IPS DF 4.7 (cell line): ENCODE data around the gene PARD3.
"Not testable (repeated sequence)": the region's sequence is repeated elsewhere in the genome, so short reads cannot be mapped to it uniquely, and the experiment has no call there.

Experiments
- DNase-seq: peaks from one replicate; pipeline ENCODE4 v3.0.0-alpha.2; 2013; ENCODE audit warnings: low spot score; ENCODE audit errors: extremely low read depth

Gene PARD3

DNA sequence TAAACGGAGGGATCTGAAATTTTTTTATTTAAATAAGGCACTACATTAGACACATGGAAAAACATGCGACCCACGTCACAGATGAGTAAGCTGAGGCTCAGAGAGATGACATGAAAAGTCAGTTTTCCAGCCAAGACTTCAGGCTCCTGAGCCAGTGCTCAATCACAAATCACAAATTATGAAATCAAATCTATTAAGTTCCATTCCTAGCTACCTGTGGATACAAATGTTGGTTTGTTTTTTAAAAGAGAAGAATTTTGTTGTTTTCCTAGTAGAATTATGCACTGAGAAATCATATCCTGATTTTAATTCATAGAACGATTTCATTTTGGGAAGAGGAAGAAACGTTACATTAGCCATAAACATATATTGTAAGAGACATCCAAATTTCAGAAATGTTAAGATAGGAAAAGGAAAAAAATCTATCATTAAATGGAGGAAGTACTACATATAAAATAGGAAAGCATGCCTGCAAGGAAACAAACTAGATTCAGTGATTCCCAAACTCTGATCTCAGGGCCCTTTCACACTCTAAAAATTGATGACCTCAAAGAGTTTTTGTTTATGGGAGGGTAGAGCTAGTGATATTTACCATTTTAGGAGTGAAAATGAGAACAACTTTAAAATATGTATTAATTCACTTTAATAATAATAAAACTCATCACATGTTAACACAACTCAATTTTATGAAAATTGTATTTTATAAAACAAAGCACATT lies 340.4 kb downstream of the PARD3 start:
- no peak for DNase-seq

- DNase-seq, result no peak
These were observed 341.1 kb downstream of the PARD3 start for GRCh38 chr10:34474009-34474376.

DNA sequence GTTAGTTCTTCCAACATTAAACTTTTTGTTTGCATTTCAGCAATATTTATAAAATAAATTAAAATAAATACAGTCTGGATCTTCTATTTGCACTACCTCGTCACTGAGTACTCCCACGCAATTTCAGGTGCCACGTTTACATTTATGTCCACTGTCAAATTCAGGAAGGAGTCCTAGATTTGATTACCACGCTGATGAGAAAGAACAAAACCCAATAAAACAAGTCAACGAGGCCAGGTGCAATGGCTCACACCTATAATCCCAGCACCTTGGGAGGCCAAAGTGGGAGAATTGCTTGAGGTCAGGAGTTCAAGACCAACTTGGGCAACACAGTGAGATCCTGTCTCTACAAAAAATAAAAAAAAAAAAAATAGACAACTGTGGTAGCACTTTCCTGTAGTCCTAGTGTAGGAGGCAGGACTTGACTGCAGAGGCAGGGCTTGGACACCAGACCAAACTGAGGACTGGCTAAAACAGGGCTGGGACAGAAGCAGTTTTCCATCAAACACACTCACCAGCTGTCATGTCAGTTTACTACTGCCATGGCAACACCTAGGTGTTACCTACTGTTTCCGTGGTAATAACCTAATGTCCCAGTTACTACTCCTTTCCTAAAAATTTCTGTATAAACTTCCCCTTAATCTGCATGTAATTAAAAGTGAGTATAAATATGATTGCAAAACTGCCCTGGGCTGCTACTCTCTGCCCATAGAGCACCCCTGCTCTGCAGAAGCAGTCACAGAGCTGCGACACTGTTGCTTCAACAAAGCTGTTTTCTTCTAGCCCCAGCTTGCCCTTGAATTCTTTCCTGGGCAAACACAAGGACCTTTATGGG lies 341.7 kb downstream of the PARD3 start:
- no peak for DNase-seq

DNA sequence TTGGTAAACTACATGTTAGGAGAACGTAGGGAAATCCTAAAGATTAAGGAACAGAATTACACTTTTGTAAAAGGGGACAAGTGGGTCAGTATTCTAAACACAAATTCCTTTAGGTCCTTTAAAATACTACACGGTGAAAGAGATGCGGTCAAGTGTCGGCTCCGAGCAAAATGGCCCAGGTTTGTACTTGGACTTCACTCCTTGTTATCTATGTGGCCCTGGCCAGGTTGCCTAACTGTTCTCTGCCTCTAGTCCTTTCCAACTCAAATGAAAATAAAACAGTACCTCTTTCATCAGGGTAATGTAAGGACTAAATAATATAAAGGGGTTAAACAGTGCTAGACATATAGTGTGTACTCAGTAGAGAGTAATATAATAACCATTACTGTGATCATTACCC lies 344.8 kb downstream of the PARD3 start:
- no peak for DNase-seq

GRCh38 chr10:34469446-34469845 lies 345.6 kb downstream of the PARD3 start:
- DNase-seq, result no peak

GRCh38 chr10:34467902-34468301 lies 347.2 kb downstream of the PARD3 start:
- no peak for DNase-seq

- DNase-seq, result no peak
These were observed 347.7 kb downstream of the PARD3 start for GRCh38 chr10:34467364-34467763.

DNA sequence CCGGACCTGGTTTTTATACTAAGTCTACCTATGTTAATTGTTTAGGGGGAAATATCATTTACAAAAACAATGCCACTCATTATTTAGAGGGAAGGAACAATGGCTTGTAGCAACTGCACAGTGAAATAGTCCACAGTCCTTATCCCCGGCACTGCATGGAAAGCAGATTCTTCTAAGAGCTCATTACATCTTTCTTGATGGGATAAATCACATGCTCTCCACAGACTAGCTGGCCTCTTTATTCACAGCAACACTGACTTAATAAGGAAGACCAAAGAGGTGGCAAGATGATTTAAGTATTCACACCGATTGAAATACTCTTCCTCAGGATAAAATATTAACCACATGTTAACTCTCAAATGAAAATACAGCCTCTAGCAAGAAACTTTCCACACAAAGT lies 349.4 kb downstream of the PARD3 start:
- no peak for DNase-seq

GRCh38 chr10:34464591-34464990 lies 350.5 kb downstream of the PARD3 start:
- no peak for DNase-seq

DNA sequence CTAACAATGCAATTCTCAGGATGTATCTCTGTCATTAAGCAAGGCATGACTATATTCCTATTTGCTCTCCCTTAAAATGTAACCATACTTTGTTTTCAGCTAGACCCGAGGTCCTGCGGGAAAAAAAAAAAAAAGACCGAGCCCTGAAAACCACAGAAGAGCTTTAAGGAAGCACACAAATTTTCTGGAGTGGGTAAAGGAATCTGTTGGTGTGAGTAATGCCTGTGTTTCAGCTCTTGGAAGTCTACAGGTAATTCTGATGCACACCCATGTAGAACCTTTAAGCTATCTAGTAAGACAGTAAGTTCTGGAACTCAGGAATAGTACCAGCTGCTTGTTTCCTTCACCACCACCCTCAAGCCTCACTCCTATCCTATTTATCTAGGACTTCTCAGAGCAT lies 351.1 kb downstream of the PARD3 start:
- no peak for DNase-seq

DNA sequence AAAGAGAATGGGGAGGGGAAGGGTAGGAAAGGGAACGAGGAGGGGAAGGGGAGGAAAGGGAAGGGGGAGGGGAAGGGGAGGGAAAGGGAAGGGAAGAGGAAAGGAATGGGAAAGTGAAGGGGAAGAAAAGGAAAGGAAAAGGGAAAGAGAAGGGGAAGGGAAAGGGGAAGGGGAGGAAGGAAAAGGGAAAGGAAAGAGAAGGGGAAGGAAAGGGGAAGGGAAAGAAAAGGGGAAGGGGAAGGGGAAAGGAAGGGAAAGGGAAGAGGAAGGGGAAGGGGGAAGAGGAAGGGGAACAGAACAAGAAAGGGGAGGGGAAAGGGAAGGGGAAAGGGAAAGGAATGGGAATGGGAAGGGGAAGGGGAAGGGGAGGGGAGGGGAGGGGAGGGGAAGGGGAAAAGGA lies 352.1 kb downstream of the PARD3 start:
- no peak for DNase-seq

DNA sequence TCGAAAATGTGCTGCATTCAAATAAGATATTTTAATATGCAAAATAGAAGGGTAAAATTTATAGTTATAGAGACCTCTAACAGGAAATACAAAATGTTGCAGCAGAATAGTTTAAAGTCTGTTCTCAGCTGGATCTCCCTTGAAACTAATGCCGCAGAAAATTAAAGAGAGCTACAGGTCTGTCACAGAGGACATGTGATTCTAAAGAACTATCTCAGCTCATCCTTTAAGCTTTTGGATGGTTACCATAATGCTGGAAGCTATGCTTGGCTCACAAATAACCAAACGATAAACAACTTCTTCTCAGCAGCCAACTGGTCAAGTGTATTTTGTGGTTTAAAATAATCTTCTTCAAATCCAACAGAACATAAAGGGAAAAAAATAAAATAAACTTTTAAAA lies 353.0 kb downstream of the PARD3 start:
- DNase-seq, result no peak

DNA sequence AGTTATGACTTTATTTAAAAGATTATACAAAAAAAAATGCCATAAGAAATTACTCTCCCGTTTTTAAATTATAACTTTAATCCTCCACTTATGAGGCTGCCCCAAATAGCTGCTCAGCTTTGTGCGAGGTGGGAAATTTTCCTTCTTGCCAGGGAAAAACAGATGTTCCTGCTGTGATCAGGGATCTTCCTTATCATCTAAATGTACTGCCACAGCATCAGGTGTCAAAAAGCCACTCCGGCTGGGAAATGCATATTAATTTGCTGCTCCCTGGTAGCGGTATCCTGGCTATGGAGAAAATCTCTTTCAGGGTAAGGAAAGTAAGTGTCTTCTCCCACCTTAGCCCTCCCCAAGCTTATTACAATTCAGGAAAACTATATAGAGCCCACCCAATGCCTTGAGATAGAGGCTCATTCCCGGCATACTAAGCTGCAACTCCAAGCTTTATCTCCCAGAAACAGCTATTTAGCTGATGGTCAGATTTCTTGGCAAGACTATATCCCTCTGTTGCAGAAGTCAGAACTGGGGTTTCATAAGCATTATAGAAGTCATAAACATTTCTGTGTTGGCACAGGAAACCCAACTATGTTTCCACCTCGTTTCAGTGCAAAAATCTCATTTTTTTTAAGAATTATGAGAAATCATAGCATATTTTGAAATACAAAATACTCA lies 360.4 kb downstream of the PARD3 start:
- DNase-seq, result no peak

- DNase-seq, result no peak
These were observed 365.3 kb downstream of the PARD3 start for GRCh38 chr10:34449836-34450235.

GRCh38 chr10:34446049-34446448 lies 369.0 kb downstream of the PARD3 start:
- DNase-seq, result no peak

DNA sequence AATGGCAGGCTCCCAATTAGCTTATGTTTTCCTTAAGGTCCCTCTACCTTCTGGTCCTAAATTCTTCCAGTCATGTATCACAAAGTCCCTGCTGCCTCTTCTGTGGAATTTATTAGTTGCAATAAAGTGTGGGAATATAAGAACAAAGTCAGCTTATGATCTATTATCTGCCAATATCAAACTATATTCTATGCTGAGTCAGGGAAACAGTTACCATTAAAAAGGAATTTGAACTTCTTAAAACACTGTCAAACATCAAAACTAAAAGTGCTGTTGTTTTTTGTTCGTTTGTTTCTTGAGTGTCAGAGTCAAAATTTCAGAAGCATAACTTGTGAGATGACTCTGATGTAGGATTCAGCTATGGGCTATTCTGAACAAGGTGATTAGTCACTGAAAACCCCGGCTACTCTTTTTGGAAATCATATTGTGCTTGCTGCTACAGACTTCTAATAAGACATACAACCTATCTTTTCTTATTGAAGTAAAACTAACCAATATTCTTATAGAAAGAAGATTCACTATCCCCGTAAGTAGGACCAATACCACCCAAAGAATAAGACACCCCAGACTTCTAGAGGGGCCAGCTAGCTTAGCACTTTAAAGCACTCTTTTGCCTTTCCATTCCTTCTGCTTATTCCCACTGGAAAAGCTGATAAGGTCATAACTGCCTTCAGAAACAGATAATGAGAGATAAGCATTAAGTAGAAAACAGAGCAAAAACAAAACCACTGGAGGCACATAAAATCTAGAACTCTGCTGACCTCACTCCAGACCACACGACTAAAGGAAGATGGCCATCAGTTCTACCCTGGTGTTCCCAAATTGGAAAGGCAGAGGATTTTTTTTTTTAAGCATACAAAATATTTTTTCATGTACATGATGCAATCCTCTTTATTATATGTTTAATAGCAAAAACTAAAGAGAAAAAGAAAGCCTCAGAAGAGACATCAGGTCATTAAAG lies 370.6 kb downstream of the PARD3 start:
- DNase-seq, result no peak

- not testable (repeated sequence) for DNase-seq
These were observed 375.7 kb downstream of the PARD3 start for GRCh38 chr10:34439386-34439785.

GRCh38 chr10:34438741-34439140 lies 376.4 kb downstream of the PARD3 start:
- DNase-seq, result no peak

DNA sequence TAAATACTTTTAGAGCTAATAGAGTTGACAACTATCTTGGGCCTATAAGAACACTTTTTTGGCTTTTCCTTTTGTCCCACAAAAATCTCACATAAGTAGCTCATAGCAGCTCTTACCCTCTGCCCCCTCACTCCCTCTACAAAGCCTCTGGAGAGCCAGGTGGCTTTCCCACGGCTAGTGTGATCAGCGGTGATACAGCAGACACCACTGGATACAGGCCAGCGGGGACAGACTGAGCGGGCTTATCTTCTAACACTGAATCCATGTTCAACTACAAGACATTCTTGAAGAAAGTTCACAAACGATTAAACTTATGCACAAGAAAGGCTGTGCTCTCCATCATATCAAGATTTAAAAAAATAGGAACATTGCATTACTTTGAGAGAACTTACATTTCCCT lies 377.2 kb downstream of the PARD3 start:
- no peak for DNase-seq

GRCh38 chr10:34434119-34434594 lies 380.9 kb downstream of the PARD3 start:
- no peak for DNase-seq
